Muscle layer of colon (tissue), 2 donors: ENCODE measurements around the gene PGF.

Experiments used
- H3K27ac ChIP-seq: one replicate; pipeline ENCODE4 v1.7.0; 2013; ENCODE audit warnings: low read depth, mild to moderate bottlenecking, low read length, moderate library complexity
- H3K27me3 ChIP-seq, 2 donors: one replicate each; pipeline ENCODE4 v1.7.0; 2013; ENCODE audit warnings: low read length in 2 of 2, mild to moderate bottlenecking in 2 of 2; ENCODE audit not compliant: insufficient read depth in 2 of 2, control insufficient read depth in 1 of 2
- H3K36me3 ChIP-seq: one replicate; pipeline ENCODE4 v1.7.0; 2013; ENCODE audit warnings: mild to moderate bottlenecking, low read length; ENCODE audit not compliant: insufficient read depth
- H3K4me1 ChIP-seq: one replicate; pipeline ENCODE4 v1.7.0; 2013; ENCODE audit warnings: mild to moderate bottlenecking, low read length; ENCODE audit not compliant: insufficient read depth
- H3K4me3 ChIP-seq, 2 donors: one replicate each; pipeline ENCODE4 v1.7.0; 2013; ENCODE audit warnings: low read length in 2 of 2, low read depth in 1 of 2, mild to moderate bottlenecking in 1 of 2, moderate library complexity in 1 of 2
- H3K9ac ChIP-seq: one replicate; pipeline ENCODE4 v1.7.0; 2013; ENCODE audit warnings: low read length
- H3K9me3 ChIP-seq: one replicate; pipeline ENCODE4 v1.7.0; 2013; ENCODE audit warnings: mild to moderate bottlenecking, low read length
- donor health status: abdominal sarcoma.
- donor health status: Adenocarcinoma of cecum.

PGF gene

GRCh38 chr14:74963178-74963704 lies 7.8 kb upstream of the PGF start:
- Histone ChIP-seq H3K9ac (no peak overlapping the region), H3K4me3 (no peak overlapping the region), H3K4me1 (no peaks in the 10 kb centered on the region), H3K27ac (no peak overlapping the region), H3K9me3 (no peaks in the 10 kb centered on the region), H3K27me3 (no peaks in the 10 kb centered on the region), H3K36me3 (no peaks in the 10 kb centered on the region)

GRCh38 chr14:74962493-74962892 lies 7.1 kb upstream of the PGF start:
- Histone ChIP-seq H3K27me3 (no peaks in the 10 kb centered on the region), H3K27ac (no peak overlapping the region), H3K9me3 (no peaks in the 10 kb centered on the region), H3K4me3 (no peak overlapping the region), H3K36me3 (no peaks in the 10 kb centered on the region), H3K9ac (no peak overlapping the region), H3K4me1 (no peaks in the 10 kb centered on the region)

- no peaks in the 10 kb centered on the region for H3K27me3 ChIP-seq
- H3K9me3 ChIP-seq, result no peaks in the 10 kb centered on the region
- no peaks in the 10 kb centered on the region for H3K36me3 ChIP-seq
- no peak overlapping the region for H3K27ac ChIP-seq
- no peak overlapping the region for H3K9ac ChIP-seq
- H3K4me3 ChIP-seq, result no peak overlapping the region
- H3K4me1 ChIP-seq, result no peaks in the 10 kb centered on the region
Observed at GRCh38 chr14:74962046-74962445, 6.6 kb upstream of the PGF start.

GRCh38 chr14:74961238-74961911 lies 6.0 kb upstream of the PGF start:
- Histone ChIP-seq H3K4me1 (no peaks in the 10 kb centered on the region), H3K9me3 (no peaks in the 10 kb centered on the region), H3K36me3 (no peaks in the 10 kb centered on the region), H3K27me3 (no peaks in the 10 kb centered on the region), H3K27ac (no peak overlapping the region), H3K4me3 (no peak overlapping the region), H3K9ac (no peak overlapping the region)

- H3K4me3 ChIP-seq, result no peak overlapping the region
- H3K27me3 ChIP-seq, result no peaks in the 10 kb centered on the region
- no peaks in the 10 kb centered on the region for H3K9me3 ChIP-seq
- H3K36me3 ChIP-seq, result no peaks in the 10 kb centered on the region
- no peak overlapping the region for H3K27ac ChIP-seq
- H3K9ac ChIP-seq, result no peak overlapping the region
- H3K4me1 ChIP-seq, result no peaks in the 10 kb centered on the region
Observed at GRCh38 chr14:74960736-74961135, 5.3 kb upstream of the PGF start.

- no peak overlapping the region for H3K9ac ChIP-seq
- H3K4me1 ChIP-seq, result peaks cover 5% of the 10 kb centered on the region
- H3K4me3 ChIP-seq, result no peak overlapping the region
- no peaks in the 10 kb centered on the region for H3K36me3 ChIP-seq
- H3K27ac ChIP-seq, result no peak overlapping the region
- no peaks in the 10 kb centered on the region for H3K27me3 ChIP-seq
- no peaks in the 10 kb centered on the region for H3K9me3 ChIP-seq
Observed at GRCh38 chr14:74959596-74960180, 4.3 kb upstream of the PGF start.

GRCh38 chr14:74956280-74957072 lies 1.1 kb upstream of the PGF start:
- H3K4me3 ChIP-seq, result no peak overlapping the region

GRCh38 chr14:74956027-74956279 lies 556 bp upstream of the PGF start:
- Histone ChIP-seq H3K9me3 (no peaks in the 10 kb centered on the region), H3K27ac (no peak overlapping the region), H3K36me3 (no peaks in the 10 kb centered on the region), H3K9ac (no peak overlapping the region), H3K27me3 (peaks cover 0 to 21% of the 10 kb centered on the region in 2 donors), H3K4me1 (peaks cover 5% of the 10 kb centered on the region), H3K4me3 (peak overlapping the region in 1 of 2 donors; percentile 55)

More at GRCh38 chr14:74956280-74957072, 1.1 kb upstream of the PGF start:
- H3K4me1 ChIP-seq, result peaks cover 5% of the 10 kb centered on the region
- H3K9me3 ChIP-seq, result no peaks in the 10 kb centered on the region
- no peak overlapping the region for H3K9ac ChIP-seq
- H3K36me3 ChIP-seq, result no peaks in the 10 kb centered on the region
- H3K27ac ChIP-seq, result no peak overlapping the region
- peaks cover 0 to 20% of the 10 kb centered on the region in 2 donors for H3K27me3 ChIP-seq

GRCh38 chr14:74954947-74955228 lies 509 bp downstream of the PGF start:
- Histone ChIP-seq H3K27ac (no peak overlapping the region), H3K4me3 (peak overlapping the region; percentile 41 to 55), H3K9ac (no peak overlapping the region), H3K9me3 (no peaks in the 10 kb centered on the region), H3K27me3 (peaks cover 0 to 31% of the 10 kb centered on the region in 2 donors), H3K36me3 (no peaks in the 10 kb centered on the region), H3K4me1 (peaks cover 5% of the 10 kb centered on the region)

- Histone ChIP-seq H3K36me3 (no peaks in the 10 kb centered on the region), H3K9ac (no peak overlapping the region), H3K9me3 (no peaks in the 10 kb centered on the region), H3K4me1 (peaks cover 5% of the 10 kb centered on the region), H3K27ac (no peak overlapping the region), H3K27me3 (peaks cover 0 to 36% of the 10 kb centered on the region in 2 donors), H3K4me3 (peak overlapping the region in 1 of 2 donors; percentile 55)
Observed at GRCh38 chr14:74954232-74954946, 1.0 kb downstream of the PGF start.

GRCh38 chr14:74953686-74954085 lies 1.7 kb downstream of the PGF start:
- Histone ChIP-seq H3K4me1 (peaks cover 5% of the 10 kb centered on the region), H3K27me3 (peaks cover 0 to 39% of the 10 kb centered on the region in 2 donors), H3K36me3 (no peaks in the 10 kb centered on the region), H3K27ac (no peak overlapping the region), H3K4me3 (no peak overlapping the region), H3K9me3 (no peaks in the 10 kb centered on the region), H3K9ac (no peak overlapping the region)
